ENCODE results near the gene TMEM139. TPM values are rescaled to one million over a fixed set of nuclear protein-coding genes. Genes with fewer than 3 reads are reported as not detected.

TMEM139 gene
- total RNA-seq, 1 donor from 2014 or later = 3.7 TPM

DNA sequence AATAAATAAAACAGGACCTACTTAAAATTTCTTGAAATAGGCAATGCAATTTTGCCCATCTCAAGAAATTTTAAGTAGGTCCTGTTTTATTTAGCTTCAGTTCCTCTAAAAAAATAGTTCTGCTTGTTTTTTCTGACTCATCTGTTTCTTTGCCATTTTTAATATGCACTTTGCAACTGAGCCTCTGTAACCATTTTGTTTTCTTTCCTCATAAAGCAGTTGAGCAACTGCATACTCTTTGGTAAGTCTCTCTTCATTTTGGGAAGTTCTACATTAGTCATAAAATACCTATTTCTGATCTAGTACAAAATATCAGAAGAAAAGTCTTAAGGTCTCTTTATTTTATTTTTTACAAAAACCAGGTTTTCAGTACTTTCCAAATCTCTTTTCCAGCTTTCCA lies 44.9 kb upstream of the TMEM139 start:
- FAIRE-seq (no peak), DNase-seq (ENCODE audit: low read depth) (peak; percentile 54)
- Histone ChIP-seq H3K36me3 (ENCODE audit: control insufficient read depth, insufficient read depth, low read length) (no peaks in the 10 kb centered on the region), H3K27me3 (ENCODE audit: control insufficient read depth, insufficient read depth, low read length) (no peaks in the 10 kb centered on the region), H3K4me3 (ENCODE audit: low read depth, low read length) (no peak overlapping the region)
- TF ChIP-seq, protein P1, sequence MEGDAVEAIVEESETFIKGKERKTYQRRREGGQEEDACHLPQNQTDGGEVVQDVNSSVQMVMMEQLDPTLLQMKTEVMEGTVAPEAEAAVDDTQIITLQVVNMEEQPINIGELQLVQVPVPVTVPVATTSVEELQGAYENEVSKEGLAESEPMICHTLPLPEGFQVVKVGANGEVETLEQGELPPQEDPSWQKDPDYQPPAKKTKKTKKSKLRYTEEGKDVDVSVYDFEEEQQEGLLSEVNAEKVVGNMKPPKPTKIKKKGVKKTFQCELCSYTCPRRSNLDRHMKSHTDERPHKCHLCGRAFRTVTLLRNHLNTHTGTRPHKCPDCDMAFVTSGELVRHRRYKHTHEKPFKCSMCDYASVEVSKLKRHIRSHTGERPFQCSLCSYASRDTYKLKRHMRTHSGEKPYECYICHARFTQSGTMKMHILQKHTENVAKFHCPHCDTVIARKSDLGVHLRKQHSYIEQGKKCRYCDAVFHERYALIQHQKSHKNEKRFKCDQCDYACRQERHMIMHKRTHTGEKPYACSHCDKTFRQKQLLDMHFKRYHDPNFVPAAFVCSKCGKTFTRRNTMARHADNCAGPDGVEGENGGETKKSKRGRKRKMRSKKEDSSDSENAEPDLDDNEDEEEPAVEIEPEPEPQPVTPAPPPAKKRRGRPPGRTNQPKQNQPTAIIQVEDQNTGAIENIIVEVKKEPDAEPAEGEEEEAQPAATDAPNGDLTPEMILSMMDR (IDR thresholded peaks at IDR 0.05; ENCODE audit: insufficient read depth, low read length, severe bottlenecking) = no peak

DNA sequence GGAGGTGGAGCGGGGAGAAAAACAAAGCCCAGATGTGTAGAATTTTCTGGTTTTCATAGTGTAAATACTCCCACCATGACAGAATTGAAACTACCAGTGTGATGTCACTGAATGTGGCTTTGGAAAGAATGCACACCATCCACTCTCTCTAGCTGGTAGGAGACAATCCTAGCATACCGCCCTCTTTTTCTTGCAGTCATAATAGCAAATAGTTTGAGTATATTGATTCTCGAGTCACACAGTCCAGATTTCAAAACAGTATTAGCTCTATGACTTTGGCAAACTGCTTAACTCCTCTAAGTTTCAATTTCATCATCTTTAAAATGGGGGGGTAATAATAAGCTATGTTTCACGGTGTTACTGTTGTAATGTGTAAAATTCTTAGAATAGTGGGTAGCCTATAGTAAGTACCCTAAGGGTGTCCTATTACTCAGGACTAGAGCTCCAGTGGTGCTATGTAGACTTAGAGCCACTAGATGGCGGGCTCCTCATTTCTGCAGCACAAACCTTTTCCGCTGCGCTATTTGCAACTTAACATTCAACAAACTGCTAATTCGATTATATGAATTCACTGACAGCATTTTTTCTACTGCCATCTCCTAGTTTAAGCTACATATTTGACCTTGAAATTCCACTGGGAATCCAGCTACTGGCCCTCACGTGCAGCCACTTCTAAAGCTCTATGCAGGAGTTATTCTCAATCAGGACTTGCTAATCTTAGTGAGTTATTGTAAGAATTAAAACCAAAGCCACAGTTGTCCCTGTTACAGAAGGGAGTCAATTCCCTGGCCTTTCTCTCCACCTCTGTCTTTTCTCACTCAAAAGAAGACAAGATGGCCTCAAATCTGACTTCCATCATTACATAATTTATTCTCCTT lies 44.2 kb upstream of the TMEM139 start:
- TF ChIP-seq, protein P1 (IDR thresholded peaks at IDR 0.05; ENCODE audit: insufficient read depth, low read length, severe bottlenecking) = peak; percentile 81
- DNase-seq (ENCODE audit: low read depth) = peak; percentile 79
- no peaks in the 10 kb centered on the region for H3K36me3 ChIP-seq (ENCODE audit: control insufficient read depth, insufficient read depth, low read length)
- no peak for FAIRE-seq
- no peaks in the 10 kb centered on the region for H3K27me3 ChIP-seq (ENCODE audit: control insufficient read depth, insufficient read depth, low read length)
- H3K4me3 ChIP-seq (ENCODE audit: low read depth, low read length) = no peak overlapping the region

DNA sequence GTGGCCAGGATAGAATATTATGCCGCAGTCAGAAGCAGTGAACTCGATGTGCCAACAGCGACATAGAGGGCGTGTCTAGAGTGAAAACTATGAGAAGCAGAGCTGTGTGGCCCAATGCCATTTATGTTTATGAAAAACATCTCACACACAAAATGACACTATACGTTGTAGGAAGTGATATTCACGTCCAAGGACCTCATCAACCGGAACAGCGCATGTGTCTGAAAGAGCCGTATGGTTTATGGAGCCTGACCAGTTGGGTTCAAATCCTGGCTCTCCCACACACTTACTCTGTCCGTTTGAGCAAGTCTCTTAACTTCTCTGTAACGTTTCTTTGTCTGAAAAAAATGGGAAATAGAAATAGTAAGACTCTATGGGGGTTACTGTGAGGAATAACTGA lies 42.5 kb upstream of the TMEM139 start:
- no peak for DNase-seq (ENCODE audit: low read depth)
- Histone ChIP-seq H3K36me3 (ENCODE audit: control insufficient read depth, insufficient read depth, low read length) (no peaks in the 10 kb centered on the region), H3K4me3 (ENCODE audit: low read depth, low read length) (no peak overlapping the region), H3K27me3 (ENCODE audit: control insufficient read depth, insufficient read depth, low read length) (no peaks in the 10 kb centered on the region)
- TF ChIP-seq, protein P1 (IDR thresholded peaks at IDR 0.05; ENCODE audit: insufficient read depth, low read length, severe bottlenecking) = no peak
- FAIRE-seq = no peak

DNA sequence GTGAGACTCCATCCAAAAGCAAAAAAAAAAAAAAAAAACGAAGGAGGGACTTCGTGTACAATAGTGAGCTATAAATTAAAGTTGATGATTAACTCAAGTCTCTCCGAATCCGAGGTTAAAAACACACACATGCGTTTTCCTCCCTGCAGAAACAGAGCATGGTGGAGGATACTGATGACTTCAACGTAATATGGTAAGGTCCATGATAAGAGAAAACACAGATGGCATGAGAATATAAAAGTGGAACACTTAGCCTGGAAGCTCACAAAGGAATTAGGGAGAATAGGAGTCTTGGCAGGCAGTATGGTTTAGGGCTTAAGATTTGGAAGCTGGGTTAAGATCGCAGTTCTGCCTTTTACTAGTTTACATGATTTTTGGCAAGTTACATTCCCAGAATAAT lies 41.6 kb upstream of the TMEM139 start:
- H3K27me3 ChIP-seq (ENCODE audit: control insufficient read depth, insufficient read depth, low read length) = no peaks in the 10 kb centered on the region
- TF ChIP-seq, protein P1 (IDR thresholded peaks at IDR 0.05; ENCODE audit: insufficient read depth, low read length, severe bottlenecking) = no peak
- H3K36me3 ChIP-seq (ENCODE audit: control insufficient read depth, insufficient read depth, low read length) = no peaks in the 10 kb centered on the region
- no peak for FAIRE-seq
- H3K4me3 ChIP-seq (ENCODE audit: low read depth, low read length) = no peak overlapping the region
- DNase-seq (ENCODE audit: low read depth) = no peak

DNA sequence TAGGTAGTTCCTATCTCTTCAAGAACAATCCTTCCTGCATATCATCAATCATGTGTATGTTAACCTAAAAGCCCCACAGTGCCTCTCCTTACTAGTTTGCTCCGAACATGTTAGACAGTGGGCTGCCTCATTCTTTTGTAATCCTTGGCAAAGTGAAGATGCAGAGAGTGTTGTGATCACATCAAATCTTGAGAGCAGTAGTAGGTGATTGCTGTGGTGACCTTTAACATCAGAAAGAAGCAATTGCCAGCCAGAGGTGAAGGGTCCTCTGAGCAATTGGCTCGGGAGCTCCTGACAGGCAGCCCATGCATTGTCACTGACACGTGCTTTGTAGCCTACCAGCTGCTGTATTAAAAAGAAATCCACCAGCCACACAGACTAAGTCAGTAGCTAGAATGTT lies 41.1 kb upstream of the TMEM139 start:
- Histone ChIP-seq H3K4me3 (ENCODE audit: low read depth, low read length) (no peak overlapping the region), H3K27me3 (ENCODE audit: control insufficient read depth, insufficient read depth, low read length) (no peaks in the 10 kb centered on the region), H3K36me3 (ENCODE audit: control insufficient read depth, insufficient read depth, low read length) (no peaks in the 10 kb centered on the region)
- DNase-seq (ENCODE audit: low read depth) (no peak), FAIRE-seq (no peak)
- TF ChIP-seq, protein P1 (IDR thresholded peaks at IDR 0.05; ENCODE audit: insufficient read depth, low read length, severe bottlenecking) = no peak

Data from bronchial epithelial cell (primary cell).